Astrocyte (in vitro differentiated cells and primary cell): ENCODE measurements around the gene CMC4. TPM values are rescaled to one million over a fixed set of nuclear protein-coding genes. Genes with fewer than 3 reads are reported as not detected.

Experiments
- DNase-seq: peaks from one replicate; pipeline ENCODE4 v3.0.0-alpha.2; 2010; ENCODE audit warnings: low read depth
- FAIRE-seq: peaks from 2 replicates; lab custom pipeline; 2011; peaks lifted over from hg19 to GRCh38; lab: Jason Lieb, UNC
- H2AFZ ChIP-seq: 2 replicates; pipeline ENCODE4 v1.6.0; 2012; ENCODE audit warnings: low read depth, low read length, inconsistent platforms
- H3K27ac ChIP-seq: 2 replicates; pipeline ENCODE4 v1.5.1; 2011; ENCODE audit warnings: low read depth, low read length, inconsistent platforms
- H3K27me3 ChIP-seq: 2 replicates; pipeline ENCODE4 v1.6.0; 2011; ENCODE audit warnings: low read length, inconsistent platforms; ENCODE audit not compliant: insufficient read depth
- H3K36me3 ChIP-seq: 2 replicates; pipeline ENCODE4 v1.5.1; 2011; ENCODE audit warnings: low read length, inconsistent platforms; ENCODE audit not compliant: insufficient read depth
- H3K4me1 ChIP-seq: 2 replicates; pipeline ENCODE4 v1.5.1; 2011; ENCODE audit warnings: low read length, inconsistent platforms; ENCODE audit not compliant: insufficient read depth
- H3K4me2 ChIP-seq: 2 replicates; pipeline ENCODE4 v1.6.0; 2012; ENCODE audit warnings: low read length, inconsistent platforms
- H3K4me3 ChIP-seq: 2 replicates; pipeline ENCODE4 v1.5.1; 2011; ENCODE audit warnings: low read depth, mild to moderate bottlenecking, low read length, inconsistent platforms; ENCODE audit not compliant: insufficient read depth
- H3K79me2 ChIP-seq: 2 replicates; pipeline ENCODE4 v1.6.0; 2012; ENCODE audit warnings: mild to moderate bottlenecking, low read length, inconsistent platforms; ENCODE audit not compliant: insufficient read depth
- H3K9ac ChIP-seq: 2 replicates; pipeline ENCODE4 v1.6.0; 2012; ENCODE audit warnings: mild to moderate bottlenecking, low read length, inconsistent platforms
- H3K9me3 ChIP-seq: 2 replicates; pipeline ENCODE4 v1.5.1; 2012; ENCODE audit warnings: low read depth, mild to moderate bottlenecking, low read length, inconsistent platforms; ENCODE audit not compliant: insufficient read depth
- H4K20me1 ChIP-seq: 2 replicates; pipeline ENCODE4 v1.6.0; 2012; ENCODE audit warnings: low read length, inconsistent platforms; ENCODE audit not compliant: insufficient read depth
- H3K27ac Mint-ChIP-seq: one replicate; pipeline ENCODE4 v1.8.0; 2021; ENCODE audit warnings: mild to moderate bottlenecking, mixed read lengths; ENCODE audit not compliant: unreplicated experiment
- H3K27me3 Mint-ChIP-seq: one replicate; pipeline ENCODE4 v1.8.0; 2021; ENCODE audit warnings: low read depth, mixed read lengths; ENCODE audit not compliant: unreplicated experiment
- H3K36me3 Mint-ChIP-seq: one replicate; pipeline ENCODE4 v1.8.0; 2021; ENCODE audit warnings: low read depth, mixed read lengths; ENCODE audit not compliant: unreplicated experiment
- H3K4me1 Mint-ChIP-seq: one replicate; pipeline ENCODE4 v1.8.0; 2021; ENCODE audit warnings: low read depth, mixed read lengths; ENCODE audit not compliant: unreplicated experiment
- H3K4me3 Mint-ChIP-seq: one replicate; pipeline ENCODE4 v1.8.0; 2021; ENCODE audit warnings: mild to moderate bottlenecking, moderate library complexity, mixed read lengths; ENCODE audit not compliant: unreplicated experiment
- H3K9me3 Mint-ChIP-seq: one replicate; pipeline ENCODE4 v1.8.0; 2021; ENCODE audit warnings: mild to moderate bottlenecking, mixed read lengths; ENCODE audit not compliant: unreplicated experiment
- CTCF ChIP-seq: IDR thresholded peaks from 2 replicates; pipeline ENCODE4 v1.5.1; 2011; ENCODE audit warnings: low read depth, mild to moderate bottlenecking, inconsistent platforms, low read length, moderate library complexity; ENCODE audit not compliant: insufficient read depth
- EZH2 ChIP-seq: IDR thresholded peaks from 2 replicates; pipeline ENCODE4 v1.6.1; 2012; ENCODE audit warnings: mild to moderate bottlenecking, low read length, inconsistent platforms; ENCODE audit not compliant: insufficient read depth
- total RNA-seq: library from RNA; stranded (reverse); gene quantifications from 2 replicates; pipeline ENCODE4 v1.2.1, GENCODE V29; 2021

CMC4 gene
- total RNA-seq, 1 donor from 2014 or later: 5.2 TPM

- H3K27me3 ChIP-seq: no peaks in the 10 kb centered on the region
- peaks cover 36% of the 10 kb centered on the region for H3K79me2 ChIP-seq
- Mint-ChIP-seq H3K4me1 (peaks cover 17% of the 10 kb centered on the region), H3K27me3 (no peaks in the 10 kb centered on the region), H3K27ac (peak overlapping the region; percentile 42), H3K4me3 (no peak overlapping the region), H3K9me3 (no peaks in the 10 kb centered on the region), H3K36me3 (no peaks in the 10 kb centered on the region)
- DNase-seq: peak; percentile 64
- H3K9me3 ChIP-seq: no peaks in the 10 kb centered on the region
- no peak for FAIRE-seq
- H2AFZ ChIP-seq: no peak overlapping the region
- no peaks in the 10 kb centered on the region for H4K20me1 ChIP-seq
- TF ChIP-seq CTCF (no peak), EZH2 (no peak)
- H3K4me3 ChIP-seq: no peak overlapping the region
- peak overlapping the region; percentile 12 for H3K27ac ChIP-seq
- H3K36me3 ChIP-seq: no peaks in the 10 kb centered on the region
- H3K4me2 ChIP-seq: peak overlapping the region; percentile 76
- H3K4me1 ChIP-seq: peaks cover 20% of the 10 kb centered on the region
- H3K9ac ChIP-seq: peak overlapping the region; percentile 30
Measured at GRCh38 chrX:155065035-155065734, 5.8 kb downstream of the CMC4 start.

GRCh38 chrX:155061760-155062159 is 9.2 kb downstream of the CMC4 start:
- H3K4me3 Mint-ChIP-seq: no peak overlapping the region
- Histone ChIP-seq H4K20me1 (no peaks in the 10 kb centered on the region), H3K27me3 (no peaks in the 10 kb centered on the region), H3K4me3 (no peak overlapping the region), H2AFZ (no peak overlapping the region), H3K4me1 (peaks cover 7% of the 10 kb centered on the region), H3K4me2 (no peak overlapping the region), H3K79me2 (peaks cover 10% of the 10 kb centered on the region), H3K36me3 (no peaks in the 10 kb centered on the region), H3K9me3 (no peaks in the 10 kb centered on the region), H3K9ac (no peak overlapping the region), H3K27ac (no peak overlapping the region)
- no peak overlapping the region for H3K27ac Mint-ChIP-seq
- DNase-seq (no peak), FAIRE-seq (peak; percentile 92)
- H3K27me3 Mint-ChIP-seq: no peaks in the 10 kb centered on the region
- H3K9me3 Mint-ChIP-seq: no peaks in the 10 kb centered on the region
- peaks cover 3% of the 10 kb centered on the region for H3K36me3 Mint-ChIP-seq
- TF ChIP-seq EZH2 (no peak), CTCF (no peak)
- H3K4me1 Mint-ChIP-seq: peaks cover 10% of the 10 kb centered on the region
